HCT116 (cell line): ENCODE results near the gene IL18RAP. TPM values are rescaled to one million over a fixed set of nuclear protein-coding genes. Genes with fewer than 3 reads are reported as not detected.

Source experiments
- ATAC-seq: fragments of 200-7000 bp; cut with Tn5 transposase; 2 replicates; pipeline ENCODE4 v1.9.1; 2020; ENCODE audit warnings: mild to moderate bottlenecking, moderate library complexity
- BruUV-seq: library from RNA; stranded (reverse); fragments of 400-500 nt; replicated peaks from 2 replicates; lab custom pipeline; 2021; lab: Mats Ljungman, UMichigan
- CTCF ChIA-PET: fragments of 300-600 bp; sonication (Branson Sonifier 250); formaldehyde crosslinking; loops from one replicate; lab custom pipeline; 2021; ENCODE audit warnings: antibody characterized with exemption; lab: Charles Lee
- POLR2A ChIA-PET: fragments of 300-600, 350-600 bp; sonication (Branson Sonifier 250); formaldehyde crosslinking; loops from one replicate; lab custom pipeline; 2021; ENCODE audit warnings: antibody characterized with exemption; lab: Charles Lee
- RAD21 ChIA-PET, 2 experiments: fragments of 300-600 bp; sonication (Branson Sonifier 250); formaldehyde crosslinking; loops; one replicate each; lab custom pipeline; 2023; ENCODE audit warnings: low total read pairs in 2 of 2; ENCODE audit not compliant: uncharacterized antibody in 2 of 2, unreplicated experiment in 2 of 2, low non-redundant PET in 1 of 2; lab: Charles Lee
- DNase-seq: peaks from one replicate; pipeline ENCODE4 v3.0.0-alpha.2; 2010; ENCODE audit warnings: low read depth, low spot score
- H2AFZ ChIP-seq: fragments of 200-600 bp; shearing (Covaris generic), sonication (generic); 2 replicates; pipeline ENCODE4 v1.6.1; 2017; ENCODE audit warnings: low read depth, mixed run types, mixed read lengths, antibody characterized with exemption, low read length; ENCODE audit not compliant: poor library complexity, severe bottlenecking
- H3K27ac ChIP-seq: 2 replicates; pipeline ENCODE4 v1.5.1; 2012; ENCODE audit warnings: low read depth, low read length
- H3K27me3 ChIP-seq: fragments of 200-600 bp; sonication (generic); 2 replicates; pipeline ENCODE4 v1.6.1; 2016; ENCODE audit warnings: mixed run types, low read length, mixed read lengths; ENCODE audit not compliant: insufficient read depth
- H3K36me3 ChIP-seq, 2 experiments: fragments of 200-500 bp in 1 of 2; fragments of 200-600 bp in 1 of 2; sonication (Bioruptor generic) in 1 of 2; sonication (generic) in 1 of 2; 2 replicates each; pipeline versions ENCODE4 v1.5.1 to v1.6.1; 2014 to 2016; ENCODE audit warnings: low read length in 2 of 2, inconsistent platforms in 1 of 2, mixed read lengths in 1 of 2, mixed run types in 1 of 2; ENCODE audit not compliant: insufficient read depth in 2 of 2, control insufficient read depth in 1 of 2
- H3K4me1 ChIP-seq, 2 experiments: fragments of 200-600 bp in 1 of 2; sonication (generic) in 1 of 2; 2 replicates each; pipeline versions ENCODE4 v1.5.1 to v1.6.1; 2012 to 2017; ENCODE audit warnings: low read length in 2 of 2, inconsistent platforms in 1 of 2, mild to moderate bottlenecking in 1 of 2, mixed read lengths in 1 of 2, mixed run types in 1 of 2, moderate library complexity in 1 of 2; ENCODE audit not compliant: insufficient read depth in 2 of 2, control insufficient read depth in 1 of 2
- H3K4me2 ChIP-seq: fragments of 200-600 bp; sonication (generic); 2 replicates; pipeline ENCODE4 v1.6.1; 2017; ENCODE audit warnings: mixed run types, low read length, mixed read lengths
- H3K4me3 ChIP-seq, 2 experiments: fragments of 200-600 bp in 1 of 2; sonication (generic) in 1 of 2; replicated peaks in 1 of 2; 2 replicates each; pipeline ENCODE4 v1.5.1; 2011 to 2016; ENCODE audit warnings: low read length in 2 of 2, control low read depth in 1 of 2, low read depth in 1 of 2, mild to moderate bottlenecking in 1 of 2, mixed read lengths in 1 of 2, mixed run types in 1 of 2
- H3K79me2 ChIP-seq: fragments of 200-600 bp; sonication (generic); 2 replicates; pipeline ENCODE4 v1.6.1; 2017; ENCODE audit warnings: mild to moderate bottlenecking, mixed run types, low read length, moderate library complexity, mixed read lengths; ENCODE audit not compliant: insufficient read depth
- H3K9ac ChIP-seq: fragments of 200-600 bp; sonication (generic); 2 replicates; pipeline ENCODE4 v1.6.1; 2016; ENCODE audit warnings: low read length, mixed read lengths
- H3K9me2 ChIP-seq: fragments of 200-600 bp; sonication (generic), shearing (Covaris generic); 2 replicates; pipeline ENCODE4 v1.6.1; 2017; ENCODE audit warnings: mixed run types, mild to moderate bottlenecking, moderate library complexity; ENCODE audit not compliant: insufficient read depth
- H3K9me3 ChIP-seq, 2 experiments: fragments of 200-500 bp in 1 of 2; fragments of 200-600 bp in 1 of 2; sonication (Bioruptor generic) in 1 of 2; sonication (generic) in 1 of 2; 2 replicates each; pipeline ENCODE4 v1.6.1; 2014 to 2017; ENCODE audit warnings: low read length in 2 of 2, mixed read lengths in 2 of 2, inconsistent platforms in 1 of 2, low read depth in 1 of 2, mild to moderate bottlenecking in 1 of 2, mixed run types in 1 of 2, moderate library complexity in 1 of 2; ENCODE audit not compliant: control insufficient read depth in 1 of 2, insufficient read depth in 1 of 2
- H4K20me1 ChIP-seq: fragments of 200-600 bp; sonication (generic), shearing (Covaris generic); 2 replicates; pipeline ENCODE4 v1.6.1; 2017; ENCODE audit warnings: mixed run types, mild to moderate bottlenecking, moderate library complexity; ENCODE audit not compliant: insufficient read depth
- CBX3 ChIP-seq: IDR thresholded peaks from 2 replicates; pipeline ENCODE4 v1.6.1; 2012; ENCODE audit warnings: low read depth
- CEBPB ChIP-seq: IDR thresholded peaks from 2 replicates; pipeline ENCODE4 v1.6.1; 2012; ENCODE audit warnings: low read depth
- CTCF ChIP-seq, 3 experiments: fragments of 200-600 bp in 1 of 3; sonication (generic) in 1 of 3; IDR thresholded peaks in 2 of 3; conservative IDR thresholded peaks in 1 of 3; 2 replicates each; pipeline ENCODE4 v1.5.1; 2012 to 2017; ENCODE audit warnings: low read depth in 2 of 3, low read length in 2 of 3, antibody characterized with exemption in 1 of 3, borderline replicate concordance in 1 of 3, control low read depth in 1 of 3, mild to moderate bottlenecking in 1 of 3, mixed read lengths in 1 of 3, mixed run types in 1 of 3, moderate library complexity in 1 of 3; ENCODE audit not compliant: insufficient read depth in 1 of 3
- EGR1 ChIP-seq: IDR thresholded peaks from 2 replicates; pipeline ENCODE4 v1.6.1; 2012; ENCODE audit warnings: low read depth
- ELF1 ChIP-seq: IDR thresholded peaks from 2 replicates; pipeline ENCODE4 v1.6.1; 2012; ENCODE audit warnings: low read depth, borderline replicate concordance
- EZH2 ChIP-seq: fragments of 200-600 bp; sonication (generic); IDR thresholded peaks from 2 replicates; pipeline ENCODE4 v1.6.1; 2017; ENCODE audit warnings: antibody characterized with exemption, mixed run types
- EZH2phosphoT487 ChIP-seq: fragments of 200-600 bp; IDR thresholded peaks from 2 replicates; pipeline ENCODE4 v1.6.1; 2018; ENCODE audit warnings: antibody characterized with exemption, borderline replicate concordance
- MAX ChIP-seq: IDR thresholded peaks from 2 replicates; pipeline ENCODE4 v1.6.1; 2012
- POLR2A ChIP-seq: IDR thresholded peaks from 2 replicates; pipeline ENCODE4 v1.7.0; 2011; ENCODE audit warnings: borderline replicate concordance; ENCODE audit not compliant: insufficient read depth, insufficient read length; ENCODE audit errors: extremely low read depth
- RAD21 ChIP-seq: IDR thresholded peaks from 2 replicates; pipeline ENCODE4 v1.6.1; 2012; ENCODE audit warnings: low read depth, mild to moderate bottlenecking
- SIN3A ChIP-seq: IDR thresholded peaks from 2 replicates; pipeline ENCODE4 v1.6.1; 2012; ENCODE audit warnings: low read depth
- SRF ChIP-seq: IDR thresholded peaks from 2 replicates; pipeline ENCODE4 v1.6.1; 2012; ENCODE audit warnings: low read depth
- YY1 ChIP-seq: IDR thresholded peaks from 2 replicates; pipeline ENCODE4 v1.6.1; 2011; ENCODE audit warnings: low read length, low read depth, moderate library complexity, mild to moderate bottlenecking; ENCODE audit not compliant: insufficient replicate concordance; ENCODE audit errors: extremely low read depth
- ZBTB33 ChIP-seq: IDR thresholded peaks from 2 replicates; pipeline ENCODE4 v1.6.1; 2011; ENCODE audit warnings: mild to moderate bottlenecking, low read length, moderate library complexity; ENCODE audit not compliant: insufficient replicate concordance; ENCODE audit errors: extremely low read depth
- ZFX ChIP-seq: fragments of 450-650 bp; IDR thresholded peaks from 2 replicates; pipeline ENCODE4 v1.6.1; 2017
- ZNF274 ChIP-seq: fragments of 200-500 bp; sonication (Bioruptor generic); IDR thresholded peaks from 2 replicates; pipeline ENCODE4 v1.6.1; 2014; ENCODE audit warnings: mild to moderate bottlenecking, low read depth, low read length, inconsistent platforms
- intact Hi-C: fragments of 100-400 bp; cut with micrococcal nuclease; formaldehyde crosslinking; loops from 2 replicates; pipeline ENCODE4 v1.10.0; 2022
- total RNA-seq: library from RNA; stranded (reverse); gene quantifications from one replicate; pipeline ENCODE4 v1.2.1, GENCODE V29; 2021; ENCODE audit not compliant: unreplicated experiment

IL18RAP gene
- total RNA-seq, 1 experiment from 2014 or later, result not detected

GRCh38 chr2:102385522-102385921 is 37.4 kb upstream of the IL18RAP start:
- H3K27me3 ChIP-seq, result no peaks in the 10 kb centered on the region
- H3K4me1 ChIP-seq, result no peaks in the 10 kb centered on the region
- ATAC-seq (no peak), DNase-seq (no peak)
- H3K27ac ChIP-seq, result no peak overlapping the region
- no peak overlapping the region for H3K9ac ChIP-seq
- no peaks in the 10 kb centered on the region for H3K36me3 ChIP-seq
- TF ChIP-seq EZH2phosphoT487 (no peak), CEBPB (no peak), YY1 (no peak), SRF (no peak), CBX3 (no peak), ZNF274 (no peak), MAX (no peak), POLR2A (no peak), EZH2 (no peak), RAD21 (no peak), ELF1 (no peak), CTCF (IDR thresholded peaks at IDR 0.05 in 2 of 3, conservative IDR thresholded peaks at IDR 0.05 in 1 of 3; ENCODE audit: borderline replicate concordance in 1 of 3, insufficient read depth in 1 of 3, low read depth in 2 of 3, low read length in 2 of 3) (no peak), ZBTB33 (no peak), SIN3A (no peak), ZFX (no peak), EGR1 (no peak)
- H2AFZ ChIP-seq, result no peak overlapping the region
- H3K79me2 ChIP-seq, result no peaks in the 10 kb centered on the region
- intact Hi-C loops, result no loop called here
- ChIA-PET POLR2A (no interaction called here), RAD21 (no interaction called here), CTCF (no interaction called here)
- H3K9me2 ChIP-seq, result no peaks in the 10 kb centered on the region
- H3K4me3 ChIP-seq, result no peak overlapping the region
- H3K4me2 ChIP-seq, result no peak overlapping the region
- no peaks in the 10 kb centered on the region; the same call in 1 of the 2 replicates for H4K20me1 ChIP-seq
- H3K9me3 ChIP-seq, result peaks cover 6 to 8% of the 10 kb centered on the region in 2 experiments; a peak in 1 of 4 replicates
- BruUV-seq, result no TSS peak
